DND-41 (cell line): Measurements from ENCODE around the gene SUN3.
"Not testable (repeated sequence)": the region's sequence is repeated elsewhere in the genome, so short reads cannot be mapped to it uniquely, and the experiment has no call there.

Source experiments
- ATAC-seq: fragments of 200-7000 bp; cut with Tn5 transposase; 3 replicates; pipeline ENCODE4 v1.9.1; 2021; ENCODE audit warnings: low read depth; ENCODE audit not compliant: insufficient read depth
- DNase-seq: peaks from one replicate; pipeline ENCODE4 v3.0.0-alpha.2; 2020
- H2AFZ ChIP-seq: 2 replicates; pipeline ENCODE4 v1.6.0; 2012; ENCODE audit warnings: low read depth, low read length
- H3K27ac ChIP-seq: 2 replicates; pipeline ENCODE4 v1.5.1; 2012; ENCODE audit warnings: low read length, inconsistent platforms
- H3K27me3 ChIP-seq: fragments of 200-600 bp; sonication (generic); 2 replicates; pipeline ENCODE4 v1.6.0; 2012; ENCODE audit warnings: low read length, mild to moderate bottlenecking, inconsistent platforms; ENCODE audit not compliant: insufficient read depth, poor library complexity
- H3K36me3 ChIP-seq: 2 replicates; pipeline ENCODE4 v1.5.1; 2012; ENCODE audit warnings: low read length, inconsistent platforms; ENCODE audit not compliant: insufficient read depth
- H3K4me1 ChIP-seq: 2 replicates; pipeline ENCODE4 v1.5.1; 2012; ENCODE audit warnings: mild to moderate bottlenecking, low read length; ENCODE audit not compliant: insufficient read depth
- H3K4me2 ChIP-seq: 2 replicates; pipeline ENCODE4 v1.6.0; 2012; ENCODE audit warnings: mild to moderate bottlenecking, moderate library complexity, low read length, inconsistent platforms; ENCODE audit not compliant: insufficient read depth
- H3K4me3 ChIP-seq, 2 experiments: fragments of 200-600 bp in 1 of 2; shearing (Covaris generic) in 1 of 2; 2 replicates each; pipeline ENCODE4 v1.5.1; 2012 to 2016; ENCODE audit warnings: inconsistent platforms in 2 of 2, low read length in 2 of 2, mild to moderate bottlenecking in 2 of 2, low read depth in 1 of 2, moderate library complexity in 1 of 2
- H3K79me2 ChIP-seq: 2 replicates; pipeline ENCODE4 v1.6.0; 2012; ENCODE audit warnings: low read length, inconsistent platforms; ENCODE audit not compliant: insufficient read depth
- H3K9ac ChIP-seq: 2 replicates; pipeline ENCODE4 v1.6.0; 2012; ENCODE audit warnings: low read depth, mild to moderate bottlenecking, inconsistent platforms, low read length, moderate library complexity
- H3K9me3 ChIP-seq: 2 replicates; pipeline ENCODE4 v1.5.1; 2012; ENCODE audit warnings: low read length, moderate library complexity, mild to moderate bottlenecking, inconsistent platforms; ENCODE audit not compliant: insufficient read depth, severe bottlenecking
- H4K20me1 ChIP-seq: 2 replicates; pipeline ENCODE4 v1.6.0; 2012; ENCODE audit warnings: low read length; ENCODE audit not compliant: insufficient read depth
- EZH2 ChIP-seq: IDR thresholded peaks from 3 replicates; pipeline ENCODE4 v1.6.1; 2012; ENCODE audit warnings: borderline replicate concordance, low read depth, mild to moderate bottlenecking, moderate library complexity, low read length, inconsistent platforms; ENCODE audit not compliant: severe bottlenecking
- TF ChIP-seq, protein P1 (sequence below): IDR thresholded peaks from 2 replicates; pipeline ENCODE4 v1.5.1; 2012; ENCODE audit warnings: borderline replicate concordance, low read length, moderate library complexity, mild to moderate bottlenecking; ENCODE audit not compliant: poor library complexity, severe bottlenecking; ENCODE audit errors: extremely low read depth

The SUN3 gene

DNA sequence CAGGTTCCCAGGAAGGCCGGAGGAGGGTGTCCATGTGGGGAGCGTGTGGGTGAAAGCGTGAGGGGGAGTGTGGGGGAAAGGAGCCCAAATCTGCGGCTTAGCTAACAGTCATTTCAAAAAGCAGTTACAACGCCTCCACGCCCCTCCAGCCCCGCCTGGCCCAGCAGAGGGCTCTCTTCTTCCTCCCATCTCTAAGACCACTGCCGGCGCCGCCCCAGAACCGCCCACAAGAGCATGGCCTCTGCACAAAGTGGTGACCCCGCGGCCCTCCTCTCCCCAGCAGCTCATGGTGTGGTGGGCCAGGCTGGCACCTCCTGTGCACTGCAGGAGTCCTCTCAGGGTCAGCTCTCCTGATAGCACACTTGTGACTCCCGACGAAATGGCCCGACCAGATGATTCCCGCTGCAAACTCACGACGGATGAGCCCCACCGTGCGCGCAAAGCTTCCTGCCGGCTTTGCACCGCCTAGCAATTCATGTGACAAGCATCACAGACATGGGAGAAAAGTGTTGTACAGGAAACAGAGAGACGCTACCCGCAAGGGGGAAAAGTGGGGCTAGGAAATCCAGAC is 37.1 kb downstream of the SUN3 start:
- ATAC-seq (no peak), DNase-seq (no peak)
- Histone ChIP-seq H3K4me3 (no peak overlapping the region), H3K79me2 (no peaks in the 10 kb centered on the region), H3K27me3 (no peaks in the 10 kb centered on the region), H3K4me2 (no peak overlapping the region), H3K4me1 (no peaks in the 10 kb centered on the region), H2AFZ (no peak overlapping the region), H3K27ac (no peak overlapping the region), H4K20me1 (no peaks in the 10 kb centered on the region), H3K9me3 (no peaks in the 10 kb centered on the region), H3K9ac (no peak overlapping the region), H3K36me3 (no peaks in the 10 kb centered on the region)
- TF ChIP-seq, protein P1, sequence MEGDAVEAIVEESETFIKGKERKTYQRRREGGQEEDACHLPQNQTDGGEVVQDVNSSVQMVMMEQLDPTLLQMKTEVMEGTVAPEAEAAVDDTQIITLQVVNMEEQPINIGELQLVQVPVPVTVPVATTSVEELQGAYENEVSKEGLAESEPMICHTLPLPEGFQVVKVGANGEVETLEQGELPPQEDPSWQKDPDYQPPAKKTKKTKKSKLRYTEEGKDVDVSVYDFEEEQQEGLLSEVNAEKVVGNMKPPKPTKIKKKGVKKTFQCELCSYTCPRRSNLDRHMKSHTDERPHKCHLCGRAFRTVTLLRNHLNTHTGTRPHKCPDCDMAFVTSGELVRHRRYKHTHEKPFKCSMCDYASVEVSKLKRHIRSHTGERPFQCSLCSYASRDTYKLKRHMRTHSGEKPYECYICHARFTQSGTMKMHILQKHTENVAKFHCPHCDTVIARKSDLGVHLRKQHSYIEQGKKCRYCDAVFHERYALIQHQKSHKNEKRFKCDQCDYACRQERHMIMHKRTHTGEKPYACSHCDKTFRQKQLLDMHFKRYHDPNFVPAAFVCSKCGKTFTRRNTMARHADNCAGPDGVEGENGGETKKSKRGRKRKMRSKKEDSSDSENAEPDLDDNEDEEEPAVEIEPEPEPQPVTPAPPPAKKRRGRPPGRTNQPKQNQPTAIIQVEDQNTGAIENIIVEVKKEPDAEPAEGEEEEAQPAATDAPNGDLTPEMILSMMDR: no peak
- no peak for TF ChIP-seq EZH2

DNA sequence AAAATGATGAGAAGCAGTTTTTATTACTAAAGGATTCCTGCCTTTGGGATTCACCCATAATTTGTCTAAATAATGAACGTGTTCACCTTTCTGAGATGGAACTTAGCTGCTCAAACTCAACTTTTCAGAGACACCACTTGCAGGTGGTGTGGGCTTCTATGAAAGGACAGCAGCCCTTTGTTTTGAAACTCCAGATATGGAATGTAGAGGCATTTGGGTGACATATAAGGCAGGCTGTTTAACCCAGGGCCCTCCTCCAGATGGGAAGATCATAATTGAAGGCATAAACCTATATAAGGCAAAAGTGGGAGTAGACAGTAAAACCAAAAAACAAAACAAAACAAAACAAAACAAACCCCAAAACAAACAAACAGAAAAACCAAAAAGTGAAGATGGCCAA is 37.6 kb downstream of the SUN3 start:
- H3K4me1 ChIP-seq: no peaks in the 10 kb centered on the region
- H3K79me2 ChIP-seq: no peaks in the 10 kb centered on the region
- no peak overlapping the region for H3K27ac ChIP-seq
- H3K36me3 ChIP-seq: no peaks in the 10 kb centered on the region
- no peaks in the 10 kb centered on the region for H3K9me3 ChIP-seq
- H4K20me1 ChIP-seq: no peaks in the 10 kb centered on the region
- H3K9ac ChIP-seq: no peak overlapping the region
- DNase-seq: no peak
- no peak overlapping the region for H3K4me3 ChIP-seq
- TF ChIP-seq EZH2: no peak
- TF ChIP-seq, protein P1: no peak
- no peak for ATAC-seq
- H3K27me3 ChIP-seq: no peaks in the 10 kb centered on the region
- no peak overlapping the region for H3K4me2 ChIP-seq
- H2AFZ ChIP-seq: no peak overlapping the region

DNA sequence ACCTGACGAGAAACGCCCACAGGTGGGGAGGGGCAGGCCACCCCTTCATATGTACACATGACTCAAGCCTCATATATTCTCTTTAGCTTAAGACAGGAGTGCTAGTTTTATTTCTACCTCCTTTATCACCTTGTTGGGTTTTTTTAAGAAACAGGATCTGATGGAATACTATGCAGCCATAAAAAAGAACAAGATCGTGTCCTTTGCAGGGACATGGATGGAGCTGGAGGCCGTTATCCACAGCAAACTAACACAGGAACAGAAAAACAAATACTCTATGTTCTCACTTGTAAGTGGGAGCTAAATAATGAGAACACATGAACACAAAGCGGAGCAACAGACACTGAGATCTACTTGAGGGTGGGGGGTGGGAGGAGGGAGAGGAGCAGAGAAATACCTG is 38.3 kb downstream of the SUN3 start:
- no peak for TF ChIP-seq EZH2
- TF ChIP-seq, protein P1: no peak
- Histone ChIP-seq H3K79me2 (no peaks in the 10 kb centered on the region), H3K4me1 (no peaks in the 10 kb centered on the region), H4K20me1 (no peaks in the 10 kb centered on the region), H3K4me2 (no peak overlapping the region), H3K27me3 (no peaks in the 10 kb centered on the region), H3K4me3 (no peak overlapping the region), H3K27ac (no peak overlapping the region), H2AFZ (no peak overlapping the region), H3K9ac (no peak overlapping the region), H3K36me3 (no peaks in the 10 kb centered on the region), H3K9me3 (no peaks in the 10 kb centered on the region)
- ATAC-seq (no peak), DNase-seq (no peak)

DNA sequence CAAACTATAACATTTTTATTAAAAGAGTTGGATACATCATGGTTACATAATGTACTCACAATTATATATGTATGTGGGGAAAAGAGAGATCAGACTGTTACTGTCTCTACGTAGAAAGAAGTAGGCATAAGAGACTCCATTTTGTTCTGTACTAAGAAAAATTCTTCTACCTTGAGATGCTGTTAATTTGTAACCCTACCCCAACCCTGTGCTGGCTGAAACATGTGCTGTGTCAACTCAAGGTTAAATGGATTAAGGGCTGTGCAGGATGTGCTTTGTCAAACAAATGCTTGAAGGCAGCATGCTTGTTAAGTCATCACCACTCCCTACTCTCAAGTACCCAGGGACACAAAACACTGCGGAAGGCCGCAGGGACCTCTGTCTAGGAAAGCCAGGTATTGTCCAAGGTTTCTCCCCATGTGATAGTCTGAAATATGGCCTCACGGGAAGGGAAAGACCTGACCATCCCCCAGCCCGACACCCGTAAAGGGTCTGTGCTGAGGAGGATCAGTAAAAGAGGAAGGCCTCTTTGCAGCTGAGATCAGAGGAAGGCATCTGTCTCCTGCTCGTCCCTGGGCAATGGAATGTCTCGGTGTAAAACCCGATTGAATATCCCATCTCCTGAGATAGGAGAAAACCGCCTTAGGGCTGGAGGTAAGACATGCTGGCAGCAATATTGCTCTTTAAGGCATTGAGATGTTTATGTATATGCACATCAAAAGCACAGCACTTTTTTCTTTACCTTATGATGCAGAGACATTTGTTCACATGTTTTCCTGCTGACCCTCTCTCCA is 39.1 kb downstream of the SUN3 start:
- H3K4me1 ChIP-seq, H3K27ac ChIP-seq, H3K9ac ChIP-seq, H3K27me3 ChIP-seq, H3K9me3 ChIP-seq, H2AFZ ChIP-seq, H3K79me2 ChIP-seq, H3K36me3 ChIP-seq, H4K20me1 ChIP-seq, H3K4me2 ChIP-seq, ATAC-seq, DNase-seq, H3K4me3 ChIP-seq: not testable (repeated sequence)
